NCI-H2081 (cell line): Measurements from ENCODE around the gene GUCD1.
"Not testable (repeated sequence)": the region's sequence is repeated elsewhere in the genome, so short reads cannot be mapped to it uniquely, and the experiment has no call there.

Experiments
- DNase-seq, 2 experiments: peaks; one replicate each; lab custom pipeline; 2025; lab: John Stamatoyannopoulos, UW

Gene GUCD1

GRCh38 chr22:24554313-24555164 lies at the start of gene GUCD1:
Gene GUCD1, minus strand, starts transcription at chr22:24555138. Its CDS starts 147 bp downstream, at chr22:24554991.
- DNase-seq: no peak

GRCh38 chr22:24603770-24604629 lies 49.1 kb upstream of the GUCD1 start:
- DNase-seq: not testable (repeated sequence)

- not testable (repeated sequence) for DNase-seq
Observed at GRCh38 chr22:24602847-24603769, 48.2 kb upstream of the GUCD1 start, which contains the start of gene GGT1. Gene GGT1, plus strand, starts transcription at chr22:24603193. Its CDS starts 7,889 bp downstream, at chr22:24611082.

GRCh38 chr22:24602105-24602749 lies 47.3 kb upstream of the GUCD1 start:
- DNase-seq: not testable (repeated sequence)

GRCh38 chr22:24601217-24602104 lies 46.5 kb upstream of the GUCD1 start:
- no peak for DNase-seq

- not testable (repeated sequence) for DNase-seq
Observed at GRCh38 chr22:24599958-24600715, 45.2 kb upstream of the GUCD1 start.

DNA sequence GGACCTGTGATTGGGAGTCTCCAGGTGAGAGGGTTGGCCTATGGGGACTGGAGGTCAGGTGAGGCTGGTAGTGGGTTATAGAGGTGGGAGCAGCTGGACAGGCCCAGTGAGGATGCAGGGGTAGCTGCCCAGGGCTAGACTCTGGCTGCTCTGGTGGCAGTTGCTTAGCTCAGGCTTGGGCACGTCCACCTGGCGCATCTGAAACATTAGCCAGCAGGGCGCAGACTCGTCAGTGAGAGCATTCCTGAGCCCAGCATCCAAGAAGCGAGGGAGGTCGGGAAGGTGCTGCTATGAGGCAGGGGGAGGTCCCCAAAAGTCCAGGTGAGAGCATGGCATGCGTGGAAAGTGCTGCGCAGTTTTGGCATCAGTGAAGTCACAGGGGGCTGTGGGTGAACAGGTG lies 44.6 kb upstream of the GUCD1 start:
- DNase-seq: no peak

- not testable (repeated sequence) for DNase-seq
Observed at GRCh38 chr22:24597076-24597475, 42.1 kb upstream of the GUCD1 start.

GRCh38 chr22:24595863-24596262 lies 40.9 kb upstream of the GUCD1 start:
- DNase-seq: no peak

- DNase-seq: no peak
Observed at GRCh38 chr22:24595228-24595627, 40.3 kb upstream of the GUCD1 start.

DNA sequence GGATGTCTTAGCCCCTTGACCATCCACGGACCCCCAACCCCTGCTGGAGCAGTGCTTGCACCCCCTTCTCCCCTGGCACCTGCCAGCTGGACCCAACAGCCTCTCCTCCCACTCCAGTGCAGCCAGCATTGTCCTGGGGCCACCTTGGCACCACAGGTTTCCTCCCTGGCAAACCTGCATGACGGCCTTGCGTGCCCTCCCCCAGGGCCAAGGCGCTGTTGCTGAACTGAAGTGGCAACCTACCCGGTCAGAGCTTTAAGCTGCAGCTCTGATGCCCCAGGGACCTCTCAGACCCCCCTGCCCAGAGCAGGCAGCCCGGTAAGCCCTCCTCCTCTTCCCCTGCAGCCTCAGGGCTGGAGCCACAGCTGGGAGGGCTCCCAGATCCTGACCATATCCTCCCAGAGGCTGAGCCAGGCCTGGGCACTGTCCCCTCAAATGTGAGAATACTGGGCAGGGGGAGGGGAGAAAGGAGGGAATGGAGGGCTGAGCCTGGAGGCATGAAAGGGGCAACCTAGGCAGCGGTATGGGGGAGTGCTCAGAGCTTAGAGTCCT lies 39.7 kb upstream of the GUCD1 start:
- no peak for DNase-seq

- no peak for DNase-seq
Observed at GRCh38 chr22:24593836-24594568, 39.1 kb upstream of the GUCD1 start.

DNA sequence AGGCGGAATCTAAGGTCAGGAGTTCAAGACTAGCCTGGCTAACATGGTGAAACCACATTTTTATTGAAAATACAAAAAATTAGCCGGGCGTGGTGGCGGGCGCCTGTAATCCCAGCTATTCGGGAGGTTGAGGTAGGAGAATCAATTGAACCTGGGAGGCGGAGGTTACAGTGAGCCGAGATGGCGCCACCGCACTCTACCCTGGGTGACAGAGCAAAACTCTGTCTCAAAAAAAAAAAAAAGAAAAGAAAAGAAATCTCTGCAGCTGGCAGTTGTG lies 38.6 kb upstream of the GUCD1 start:
- not testable (repeated sequence) for DNase-seq

DNA sequence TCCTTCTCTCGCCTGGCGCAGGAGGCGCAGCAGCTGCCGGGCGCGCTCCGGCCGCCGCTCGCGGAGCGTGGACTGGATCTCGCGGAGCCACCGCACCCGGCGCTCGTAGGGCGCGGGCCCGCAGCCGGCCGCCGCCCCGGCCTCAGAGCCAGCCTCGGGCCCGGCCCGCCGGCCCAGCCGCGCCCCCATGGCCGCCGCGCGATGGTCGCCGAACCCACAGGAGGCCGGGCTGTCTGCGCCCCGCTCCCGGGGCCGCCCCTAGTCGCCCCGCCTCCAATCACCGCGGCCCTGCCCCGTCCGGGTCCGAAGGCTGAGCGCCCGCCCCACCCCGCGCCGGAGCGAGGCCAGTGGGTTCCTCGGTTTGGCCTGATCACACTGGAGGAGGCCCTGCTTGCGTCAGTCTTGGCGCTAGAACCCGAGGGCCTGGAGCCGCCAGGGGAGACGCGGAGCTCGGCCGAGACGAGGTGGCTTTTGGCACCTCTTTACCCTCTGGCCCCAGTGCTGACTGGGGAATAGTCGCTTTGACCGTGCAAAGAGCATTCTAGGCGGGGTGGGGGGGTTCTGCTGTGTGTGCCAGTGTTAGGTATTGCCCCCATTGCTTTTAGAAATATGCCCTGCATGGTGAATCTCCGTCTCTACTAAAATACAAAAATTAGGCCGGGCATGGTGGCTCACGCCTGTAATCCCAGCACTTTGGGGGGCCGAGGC lies 38.1 kb upstream of the GUCD1 start, which contains the start of gene LRRC75B:
Gene LRRC75B, minus strand, starts transcription at position 223 of the 708 bp plus-strand sequence. Its CDS starts 34 bp downstream, at position 189.
- peak; percentile 17 to 29 for DNase-seq

GRCh38 chr22:24592058-24592850 lies 37.3 kb upstream of the GUCD1 start:
- no peak for DNase-seq

DNA sequence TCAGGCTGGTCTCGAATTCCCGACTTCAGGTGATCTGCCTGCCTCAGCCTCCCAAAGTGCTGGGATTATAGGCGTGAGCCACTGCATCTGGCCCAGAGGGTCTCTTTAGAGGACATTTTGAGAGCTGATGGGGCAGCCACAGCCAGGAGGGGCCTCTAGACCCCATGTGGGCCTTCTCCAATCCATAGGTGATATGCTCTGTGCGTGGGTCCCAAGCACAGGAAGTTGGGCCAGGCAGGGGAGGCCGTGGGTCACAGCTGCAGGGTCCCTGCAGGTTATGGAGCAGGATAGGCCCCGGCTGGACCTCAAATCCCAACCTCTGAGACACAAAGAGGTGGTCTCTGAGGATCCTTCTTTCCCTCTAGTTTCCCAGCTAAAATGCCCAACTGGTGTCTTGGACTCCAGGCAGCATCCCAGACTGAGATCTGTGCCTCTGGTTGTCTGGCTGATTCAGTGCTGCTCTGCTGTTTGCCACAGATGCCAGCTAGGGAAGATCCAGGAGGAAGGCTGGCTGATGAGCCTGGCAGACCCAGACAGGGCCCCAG lies 36.4 kb upstream of the GUCD1 start:
- DNase-seq: no peak
